ENCODE data around the gene PODXL2.

- no peak for TF ChIP-seq CTCF (IDR thresholded peaks at IDR 0.05)
- TF ChIP-seq EZH2 (IDR thresholded peaks at IDR 0.05; ENCODE audit: borderline replicate concordance, insufficient read depth, low read depth, low read length, poor library complexity, severe bottlenecking) = no peak
Measured at GRCh38 chr3:127676456-127676855, 47.5 kb downstream of the PODXL2 start.

Measured in B cell (primary cell).